ENCODE measurements around the gene LENEP.

DNA sequence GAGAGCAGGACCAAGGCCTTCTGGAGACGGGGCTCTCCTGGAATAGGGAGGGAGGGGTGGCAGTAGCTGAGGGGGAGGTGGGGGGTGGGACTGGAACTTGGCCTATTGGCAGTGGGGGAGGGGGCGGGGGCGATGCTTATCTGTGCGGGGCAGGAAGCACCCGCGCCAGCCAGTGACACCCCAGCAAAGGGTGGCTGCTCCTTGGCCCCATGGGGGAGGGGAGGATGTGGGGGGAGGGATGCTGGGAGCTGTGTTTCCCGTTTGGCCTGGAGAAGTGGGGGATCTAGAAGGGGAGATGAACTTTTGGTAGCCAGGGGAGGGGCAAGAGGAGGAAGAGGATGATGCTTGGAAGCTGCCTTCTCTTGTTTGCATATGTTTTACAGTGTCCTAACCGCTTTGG lies 20.2 kb downstream of the LENEP start:
- TF ChIP-seq CTCF (conservative IDR thresholded peaks at IDR 0.05) (no peak), EZH2 (IDR thresholded peaks at IDR 0.05; ENCODE audit: low read depth) (no peak)
